ENCODE results near the gene ELK4.

DNA sequence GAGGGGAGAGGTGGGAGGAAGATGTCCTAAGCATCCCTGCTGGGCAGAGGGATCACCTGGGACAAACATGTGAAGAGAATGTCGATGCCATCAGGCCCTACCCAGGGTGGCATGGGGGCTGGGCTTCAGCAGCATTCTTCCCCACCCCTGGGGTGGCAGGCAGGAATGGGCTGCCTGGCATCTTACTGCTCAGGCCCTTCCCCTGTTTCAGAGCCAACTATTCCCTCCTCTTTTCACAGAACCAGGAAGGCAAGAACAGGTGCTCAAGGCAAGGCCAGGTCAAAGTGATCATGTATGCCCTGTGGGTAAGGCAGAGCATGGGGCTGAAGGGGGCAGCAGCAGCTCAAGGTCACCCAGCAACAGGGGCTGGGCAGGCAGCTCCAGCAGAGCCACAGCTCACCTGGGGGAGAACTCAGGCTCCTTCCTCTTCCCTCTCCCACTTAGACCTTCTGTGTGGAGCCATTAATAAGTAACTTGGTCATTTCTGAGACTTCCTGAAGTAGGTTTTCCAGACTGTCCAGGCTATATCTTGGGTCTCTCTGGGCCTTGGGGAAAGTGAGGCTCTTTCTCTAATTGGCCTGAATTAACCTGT, 56.4 kb downstream of the ELK4 start:
- TF ChIP-seq CTCF (conservative IDR thresholded peaks at IDR 0.05; ENCODE audit: low read depth in 2 of 2) (peak in 1 of 2 experiments; percentile 37; a peak in 2 of 4 replicates), POLR2AphosphoS5 (IDR thresholded peaks at IDR 0.05; ENCODE audit: low read depth) (no peak), REST (IDR thresholded peaks at IDR 0.05; ENCODE audit: unreplicated experiment) (no peak), EZH2phosphoT487 (IDR thresholded peaks at IDR 0.05; ENCODE audit: unreplicated experiment) (no peak), ZNF114 (CRISPR knock-in tag; IDR thresholded peaks at IDR 0.05) (no peak), CREB1 (CRISPR knock-in tag; IDR thresholded peaks at IDR 0.05; ENCODE audit: low read depth) (no peak), EZH2 (IDR thresholded peaks at IDR 0.05; ENCODE audit: low read depth, unreplicated experiment) (no peak), NANOG (IDR thresholded peaks at IDR 0.05; ENCODE audit: borderline replicate concordance) (no peak), STAT1 (IDR thresholded peaks at IDR 0.05; ENCODE audit: unreplicated experiment) (no peak), JUNB (IDR thresholded peaks at IDR 0.05; ENCODE audit: unreplicated experiment) (no peak), ZNF331 (CRISPR knock-in tag; IDR thresholded peaks at IDR 0.05; ENCODE audit: low read depth) (no peak), ETS1 (IDR thresholded peaks at IDR 0.05) (no peak)

Measured in GM23338 (cell line).